Thymus (tissue), 11 donors: Measurements from ENCODE around the gene INTS11. TPM values are rescaled to one million over a fixed set of nuclear protein-coding genes. Genes with fewer than 3 reads are reported as not detected.
A peak's percentile ranks its signal among the peaks of the same experiment; 100 is the strongest.

Experiments
- DNase-seq, 9 donors: peaks; one replicate each; pipeline ENCODE4 v3.0.0-alpha.2; 2013; ENCODE audit warnings: low spot score in 9 of 9, low read depth in 6 of 9, missing footprints in 1 of 9
- H3K27ac ChIP-seq, 2 donors: one replicate each; pipeline ENCODE4 v1.5.1; 2013; ENCODE audit warnings: control low read depth in 1 of 2, low read depth in 1 of 2, low read length in 1 of 2, mild to moderate bottlenecking in 1 of 2, moderate library complexity in 1 of 2
- H3K27me3 ChIP-seq, 2 donors: one replicate each; pipeline ENCODE4 v1.5.1; 2013; ENCODE audit warnings: low read length in 1 of 2; ENCODE audit not compliant: control insufficient read depth in 2 of 2, insufficient read depth in 1 of 2
- H3K36me3 ChIP-seq, 2 donors: one replicate each; pipeline ENCODE4 v1.5.1; 2013; ENCODE audit warnings: low read length in 1 of 2, mild to moderate bottlenecking in 1 of 2, moderate library complexity in 1 of 2; ENCODE audit not compliant: control insufficient read depth in 2 of 2, insufficient read depth in 2 of 2
- H3K4me1 ChIP-seq, 2 donors: one replicate each; pipeline ENCODE4 v1.5.1; 2013; ENCODE audit warnings: low read length in 2 of 2; ENCODE audit not compliant: control insufficient read depth in 2 of 2, insufficient read depth in 2 of 2
- H3K4me3 ChIP-seq, 2 donors: one replicate each; pipeline ENCODE4 v1.5.1; 2013; ENCODE audit warnings: low read length in 2 of 2, control low read depth in 1 of 2, mild to moderate bottlenecking in 1 of 2
- H3K9me3 ChIP-seq, 2 donors: one replicate each; pipeline ENCODE4 v1.5.1; 2013; ENCODE audit warnings: low read length in 1 of 2, mild to moderate bottlenecking in 1 of 2; ENCODE audit not compliant: control insufficient read depth in 2 of 2, insufficient read depth in 1 of 2
- whole genome bisulfite sequencing: extraction: QIAGEN DNeasy Blood & Tissue Kit; methylation state at CpG from one replicate; pipeline ENCODE4 v1.1.7; 2013; 5-methylcytosine and 5-hydroxymethylcytosine counted together
- polyA plus RNA-seq: library from polyadenylated mRNA; stranded (reverse); fragments of 200-250 nt; gene quantifications from one replicate; pipeline ENCODE4 v1.2.3, GENCODE V29; 2013
- total RNA-seq: library from RNA; stranded (reverse); fragments of 120-200 nt; gene quantifications from one replicate; pipeline ENCODE4 v1.2.4, GENCODE V29; 2013
- donor health status: healthy.

INTS11 gene
- total and polyA plus RNA-seq, 2 donors = 60.8 to 216 TPM

GRCh38 chr1:1328254-1328653 lies 3.8 kb upstream of the INTS11 start:
- Histone ChIP-seq H3K4me1 (peaks cover 21 to 23% of the 10 kb centered on the region in 2 donors), H3K27ac (no peak overlapping the region), H3K4me3 (no peak overlapping the region), H3K9me3 (peaks cover 1 to 21% of the 10 kb centered on the region in 2 donors), H3K36me3 (peaks cover 16% of the 10 kb centered on the region in 2 donors), H3K27me3 (no peaks in the 10 kb centered on the region)
- DNase-seq = no peak
- 97% methylated on average over 15 of the region's 15 CpGs for WGBS

GRCh38 chr1:1327291-1327690 lies 2.8 kb upstream of the INTS11 start:
- peaks cover 26 to 29% of the 10 kb centered on the region in 2 donors for H3K4me1 ChIP-seq
- 96% methylated on average over 40 of the region's 40 CpGs for WGBS
- H3K36me3 ChIP-seq = peaks cover 16 to 21% of the 10 kb centered on the region in 2 donors
- peaks cover 1 to 21% of the 10 kb centered on the region in 2 donors for H3K9me3 ChIP-seq
- no peak overlapping the region for H3K27ac ChIP-seq
- no peak overlapping the region for H3K4me3 ChIP-seq
- DNase-seq = no peak
- H3K27me3 ChIP-seq = no peaks in the 10 kb centered on the region

GRCh38 chr1:1326075-1326605 lies 1.7 kb upstream of the INTS11 start:
- Histone ChIP-seq H3K27me3 (no peaks in the 10 kb centered on the region), H3K4me1 (peaks cover 26 to 29% of the 10 kb centered on the region in 2 donors), H3K36me3 (peaks cover 21% of the 10 kb centered on the region in 2 donors), H3K4me3 (peak overlapping the region; percentile 68 to 95), H3K27ac (peak overlapping the region; percentile 69 to 81), H3K9me3 (peaks cover 1 to 16% of the 10 kb centered on the region in 2 donors)
- 66% methylated on average over 8 of the region's 8 CpGs for WGBS
- DNase-seq = peak in 1 of 9 donors; percentile 39

GRCh38 chr1:1325288-1326074 lies 1.0 kb upstream of the INTS11 start:
- DNase-seq = no peak

GRCh38 chr1:1324084-1324523 lies 356 bp downstream of the INTS11 start:
- no peaks in the 10 kb centered on the region for H3K27me3 ChIP-seq
- H3K27ac ChIP-seq = peak overlapping the region in 1 of 2 donors; percentile 78
- peak overlapping the region; percentile 68 to 95 for H3K4me3 ChIP-seq
- H3K9me3 ChIP-seq = no peaks in the 10 kb centered on the region
- peaks cover 33 to 37% of the 10 kb centered on the region in 2 donors for H3K36me3 ChIP-seq
- peaks cover 26 to 29% of the 10 kb centered on the region in 2 donors for H3K4me1 ChIP-seq
- 1% methylated on average over 41 of the region's 41 CpGs for WGBS
- no peak for DNase-seq

More at GRCh38 chr1:1325288-1326074, 1.0 kb upstream of the INTS11 start:
- Histone ChIP-seq H3K27ac (peak overlapping the region; percentile 69 to 76), H3K4me1 (peaks cover 26 to 29% of the 10 kb centered on the region in 2 donors), H3K4me3 (peak overlapping the region; percentile 68 to 95), H3K36me3 (peaks cover 21 to 23% of the 10 kb centered on the region in 2 donors), H3K9me3 (peaks cover 1 to 9% of the 10 kb centered on the region in 2 donors), H3K27me3 (no peaks in the 10 kb centered on the region)
- 74% methylated on average over 16 of the region's 16 CpGs for WGBS

- Histone ChIP-seq H3K4me3 (no peak overlapping the region), H3K9me3 (no peaks in the 10 kb centered on the region), H3K27ac (no peak overlapping the region), H3K27me3 (no peaks in the 10 kb centered on the region), H3K36me3 (peaks cover 36 to 37% of the 10 kb centered on the region in 2 donors), H3K4me1 (peaks cover 26 to 29% of the 10 kb centered on the region in 2 donors)
- DNase-seq = no peak
- WGBS = over 99% methylated on average over 10 of the region's 10 CpGs
These were observed 1.5 kb downstream of the INTS11 start for GRCh38 chr1:1322952-1323351.

GRCh38 chr1:1322418-1322817 lies 2.0 kb downstream of the INTS11 start:
- Histone ChIP-seq H3K36me3 (peaks cover 32 to 34% of the 10 kb centered on the region in 2 donors), H3K4me3 (no peak overlapping the region), H3K27me3 (no peaks in the 10 kb centered on the region), H3K9me3 (no peaks in the 10 kb centered on the region), H3K4me1 (peaks cover 26 to 29% of the 10 kb centered on the region in 2 donors), H3K27ac (no peak overlapping the region)
- no peak for DNase-seq
- 96% methylated on average over 14 of the region's 14 CpGs for WGBS

- WGBS = 97% methylated on average over 8 of the region's 8 CpGs
- Histone ChIP-seq H3K4me1 (peaks cover 25% of the 10 kb centered on the region in 2 donors), H3K36me3 (peaks cover 32 to 34% of the 10 kb centered on the region in 2 donors), H3K4me3 (no peak overlapping the region), H3K27ac (no peak overlapping the region), H3K27me3 (no peaks in the 10 kb centered on the region), H3K9me3 (no peaks in the 10 kb centered on the region)
- no peak for DNase-seq
These were observed 3.0 kb downstream of the INTS11 start for GRCh38 chr1:1321477-1321876.
